GM18526 (cell line): ENCODE results near the gene GSDMA.

Source experiments
- POLR2A ChIP-seq: IDR thresholded peaks from 3 replicates; pipeline ENCODE4 v1.6.1; 2011; ENCODE audit not compliant: insufficient read length; ENCODE audit errors: extremely low read depth

The GSDMA gene

DNA sequence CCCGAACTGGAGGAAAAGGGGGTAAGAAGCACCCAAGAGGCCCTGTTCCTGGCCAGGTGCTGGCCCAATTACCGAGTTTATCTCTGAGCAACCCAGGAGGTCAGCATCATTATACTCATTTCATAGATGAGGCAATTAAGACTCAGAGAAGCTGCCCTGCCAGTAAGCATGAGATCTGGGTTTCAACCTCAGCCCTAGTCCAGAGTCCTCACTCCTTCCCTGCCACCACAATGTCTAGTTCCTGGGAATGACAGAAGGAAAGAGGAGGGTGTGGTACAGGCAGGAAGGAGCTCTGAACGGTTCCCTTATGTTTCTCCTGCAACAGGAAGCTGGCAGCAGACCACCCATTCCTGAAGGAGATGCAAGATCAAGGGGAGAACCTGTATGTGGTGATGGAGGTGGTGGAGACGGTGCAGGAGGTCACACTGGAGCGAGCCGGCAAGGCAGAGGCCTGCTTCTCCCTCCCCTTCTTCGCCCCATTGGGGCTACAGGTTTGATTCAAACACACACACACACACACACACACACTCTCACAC is 7.4 kb downstream of the GSDMA start:
- TF ChIP-seq POLR2A: no peak

GRCh38 chr17:39971076-39971603 is 8.3 kb downstream of the GSDMA start:
- TF ChIP-seq POLR2A: no peak

GRCh38 chr17:39972271-39972670 is 9.5 kb downstream of the GSDMA start:
- no peak for TF ChIP-seq POLR2A

- no peak for TF ChIP-seq POLR2A
Observed at GRCh38 chr17:39973496-39973895, 10.7 kb downstream of the GSDMA start.

GRCh38 chr17:39974433-39974832 is 11.6 kb downstream of the GSDMA start:
- TF ChIP-seq POLR2A: no peak

DNA sequence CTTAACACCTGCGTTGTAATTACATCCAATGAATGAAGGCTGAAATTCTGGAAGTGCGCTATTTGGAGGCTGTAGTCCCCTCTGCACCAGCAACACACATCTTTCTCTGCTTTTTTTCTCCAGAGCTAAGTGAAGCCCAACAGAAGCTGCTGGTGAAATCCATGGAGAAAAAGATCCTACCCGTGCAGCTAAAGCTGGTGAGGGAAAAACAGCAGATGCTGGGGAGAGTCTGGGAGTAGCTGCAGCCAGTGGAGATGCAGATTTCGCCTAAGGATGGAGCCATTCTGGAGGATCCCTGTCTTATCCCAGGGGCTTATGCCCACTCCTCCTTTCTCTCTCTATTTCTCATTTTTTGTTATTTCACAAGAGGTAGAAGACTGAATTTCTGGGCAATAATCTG is 13.0 kb downstream of the GSDMA start:
- TF ChIP-seq POLR2A: no peak

GRCh38 chr17:39979016-39979670 is 16.3 kb downstream of the GSDMA start:
- no peak for TF ChIP-seq POLR2A

DNA sequence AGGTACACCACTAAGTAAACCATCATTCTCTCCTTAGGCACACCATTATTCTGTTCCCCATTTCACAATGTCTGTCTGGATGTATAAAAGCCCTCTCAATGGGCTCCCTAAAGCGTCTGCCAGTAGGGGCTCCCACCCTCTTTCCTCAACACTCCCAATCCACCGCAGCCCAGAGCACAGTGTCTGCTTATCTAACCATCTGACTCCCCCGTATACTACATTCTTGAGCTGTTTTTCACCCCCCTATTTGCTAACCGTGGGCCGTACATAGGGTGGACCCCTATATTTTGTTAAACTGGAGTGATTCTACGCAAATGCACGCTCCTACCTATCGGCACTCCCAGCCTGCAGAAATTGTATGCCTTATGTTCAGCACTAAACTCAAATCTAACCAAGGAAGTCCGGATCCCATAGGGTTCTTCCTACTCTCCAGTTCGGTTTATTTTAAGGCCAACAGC is 17.1 kb downstream of the GSDMA start:
- no peak for TF ChIP-seq POLR2A

GRCh38 chr17:39980351-39981206 is 17.8 kb downstream of the GSDMA start, which contains the start of gene PSMD3:
PSMD3 (plus strand) TSS chr17:39980807; CDS start chr17:39980971, 164 bp downstream.
- TF ChIP-seq POLR2A: peak; percentile 63

DNA sequence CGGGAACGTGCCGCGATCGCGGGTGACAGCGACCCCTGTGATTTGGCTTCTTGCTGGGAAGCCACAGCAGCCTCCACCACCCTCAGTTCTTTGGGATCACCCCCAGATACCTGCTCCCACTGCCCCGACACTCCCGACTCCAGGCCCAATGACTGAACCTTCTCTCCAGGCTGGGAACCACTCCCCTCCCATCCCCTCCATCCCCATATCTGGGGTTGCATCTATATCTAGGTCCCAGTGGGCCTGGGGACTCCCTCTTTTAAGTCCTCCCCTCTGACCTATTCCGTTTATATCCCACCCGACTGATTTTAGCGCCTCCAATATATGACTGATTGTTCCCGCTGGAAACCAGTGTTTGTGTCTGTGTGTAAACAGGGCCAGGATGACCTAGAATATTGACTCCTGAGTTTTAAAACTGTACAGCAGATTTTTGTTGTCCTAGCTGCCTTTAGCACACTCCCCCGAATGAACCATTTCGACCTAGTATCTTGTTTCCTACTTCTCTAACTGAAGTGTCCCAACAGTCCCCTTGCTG is 18.5 kb downstream of the GSDMA start:
- no peak for TF ChIP-seq POLR2A

DNA sequence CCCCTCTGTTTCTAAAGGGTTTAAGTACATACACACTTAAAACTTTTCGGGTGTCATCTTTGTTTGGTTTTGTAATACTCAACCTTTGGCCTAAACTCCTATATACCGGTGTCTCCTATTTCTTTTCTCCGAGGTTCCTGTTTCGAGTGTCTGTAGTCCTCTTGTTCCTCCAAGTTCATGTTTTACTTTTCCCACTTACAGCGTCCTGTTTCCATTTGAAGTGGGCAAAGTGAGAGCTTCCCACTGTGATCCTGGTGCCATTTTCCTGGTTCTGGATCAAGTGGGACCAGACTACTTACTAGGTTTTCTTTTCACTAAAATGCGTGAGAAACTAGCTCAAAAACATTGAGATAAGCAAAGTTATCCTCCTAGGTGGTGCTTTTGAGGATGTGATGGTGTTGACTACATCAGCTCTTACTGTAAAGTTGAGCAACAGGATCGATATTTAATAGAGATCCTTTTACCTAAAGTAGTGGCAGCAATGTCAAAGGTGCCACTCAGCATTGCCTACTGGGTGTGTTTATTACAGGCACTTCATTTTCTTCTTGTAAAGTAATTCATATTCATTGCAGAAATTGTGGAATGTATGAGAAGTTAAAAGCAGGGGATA is 19.1 kb downstream of the GSDMA start:
- no peak for TF ChIP-seq POLR2A

DNA sequence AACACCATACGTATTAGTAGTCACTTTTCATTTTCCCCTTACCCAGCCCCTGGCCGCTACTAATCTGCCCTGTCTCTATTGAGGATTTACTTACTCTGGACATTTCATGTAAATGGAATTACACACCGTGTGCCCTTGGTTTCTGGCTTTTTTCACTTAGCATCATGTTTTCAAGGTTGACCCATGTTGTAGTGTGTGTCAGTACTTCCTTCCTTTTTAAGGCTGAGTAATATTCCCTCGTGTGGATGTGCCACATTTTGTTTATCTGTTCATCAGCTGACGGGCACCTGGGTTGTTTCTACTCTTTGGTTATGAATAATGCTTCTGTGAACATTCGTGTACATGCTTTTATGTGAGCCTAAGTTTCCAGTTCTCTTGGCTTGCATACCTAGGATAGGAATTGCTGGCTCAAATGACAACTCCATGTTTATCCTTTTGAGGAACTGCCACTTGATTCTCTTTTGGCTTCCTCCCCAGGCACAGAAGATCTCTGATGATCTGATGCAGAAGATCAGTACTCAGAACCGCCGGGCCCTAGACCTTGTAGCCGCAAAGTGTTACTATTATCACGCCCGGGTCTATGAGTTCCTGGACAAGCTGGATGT is 25.5 kb downstream of the GSDMA start:
- TF ChIP-seq POLR2A: no peak

DNA sequence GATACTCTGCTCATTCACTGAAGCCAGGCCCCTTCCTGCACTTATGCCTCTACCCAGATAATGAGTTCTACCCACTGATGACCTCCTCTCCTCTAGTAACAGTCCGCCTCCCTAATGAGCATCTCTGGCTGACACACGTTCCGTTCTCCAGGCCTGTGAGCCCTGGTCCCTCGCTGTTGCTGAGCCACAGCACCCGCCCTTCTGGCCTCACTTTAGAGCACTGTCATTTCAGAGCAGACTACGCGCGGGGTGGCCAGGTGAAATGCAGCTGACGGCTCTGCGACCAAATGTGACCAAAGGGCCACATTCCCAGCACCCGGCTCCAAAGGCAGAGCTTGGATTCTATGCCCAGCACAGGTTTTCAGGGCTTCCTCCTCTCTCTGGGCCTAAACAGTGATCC is 31.6 kb downstream of the GSDMA start:
- TF ChIP-seq POLR2A: no peak

DNA sequence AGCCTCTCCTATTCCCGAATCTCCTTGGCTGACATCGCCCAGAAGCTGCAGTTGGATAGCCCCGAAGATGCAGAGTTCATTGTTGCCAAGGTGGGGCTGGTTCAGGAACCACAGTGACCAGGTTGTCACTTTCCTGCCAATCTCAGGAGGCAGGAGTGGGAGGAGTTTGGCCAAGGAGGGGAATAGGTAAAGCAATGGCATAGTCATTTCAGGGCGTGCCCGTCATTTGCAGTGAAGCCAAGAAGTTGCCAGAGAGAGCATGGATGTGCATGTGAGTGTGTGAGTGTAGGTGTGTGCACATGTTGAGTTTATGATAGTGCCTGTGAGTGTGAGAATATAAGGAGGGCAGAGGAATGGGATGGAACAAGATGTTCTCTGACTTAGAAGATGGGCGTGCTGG is 32.6 kb downstream of the GSDMA start:
- TF ChIP-seq POLR2A: no peak

DNA sequence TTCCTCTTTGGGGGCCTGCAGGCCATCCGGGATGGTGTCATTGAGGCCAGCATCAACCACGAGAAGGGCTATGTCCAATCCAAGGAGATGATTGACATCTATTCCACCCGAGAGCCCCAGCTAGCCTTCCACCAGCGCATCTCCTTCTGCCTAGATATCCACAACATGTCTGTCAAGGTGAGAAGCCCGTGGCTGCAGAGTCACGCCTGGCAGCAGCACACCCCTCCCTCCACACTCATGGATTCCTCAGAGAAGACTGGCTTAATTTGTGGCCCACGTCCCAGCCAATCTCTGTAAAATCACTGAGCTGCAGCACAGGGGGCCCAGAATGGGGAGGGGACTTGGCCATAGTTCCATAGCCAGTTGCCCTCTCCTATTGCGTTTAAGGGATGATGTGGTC is 33.4 kb downstream of the GSDMA start:
- TF ChIP-seq POLR2A: no peak

GRCh38 chr17:39996800-39997199 is 34.0 kb downstream of the GSDMA start:
- TF ChIP-seq POLR2A: no peak
